GM18519 (cell line): ENCODE data around the gene ACADSB.

ENCODE experiments used
- ATAC-seq: cut with Tn5 transposase; IDR thresholded peaks from one replicate; pipeline ENCODE4 v1.9.1; 2021; ENCODE audit warnings: mild to moderate bottlenecking, moderate library complexity; ENCODE audit not compliant: unreplicated experiment, low FRiP score

Gene ACADSB

DNA sequence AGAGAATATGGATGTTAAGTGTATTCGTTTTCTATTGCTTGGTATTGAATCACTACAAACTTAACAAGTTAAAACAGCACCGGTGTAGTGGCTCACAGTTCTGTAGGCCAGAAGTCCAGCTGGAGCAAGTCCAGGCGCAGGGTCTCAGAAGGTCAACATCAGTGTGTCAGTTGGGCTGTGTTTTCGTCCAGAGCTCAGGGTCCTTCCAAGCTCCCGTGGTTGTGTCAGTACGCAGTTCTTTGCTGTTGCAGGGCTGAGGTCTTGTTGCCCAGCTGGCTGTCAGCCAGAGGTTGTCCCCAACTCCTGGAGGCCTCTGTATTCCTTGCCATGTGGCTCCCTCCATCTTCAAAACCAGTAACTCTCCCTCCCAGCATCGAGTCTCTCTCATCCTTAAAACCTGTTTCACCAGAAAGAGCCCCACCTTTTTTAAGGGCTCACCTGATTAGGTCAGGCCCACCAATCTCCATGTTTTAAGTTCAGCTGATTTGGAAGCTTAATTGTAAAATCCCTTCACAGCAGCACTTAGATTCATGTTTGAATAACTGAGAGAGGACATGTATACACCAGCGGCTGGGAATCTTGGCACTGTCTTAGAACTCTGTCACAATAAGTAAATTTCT lies 26.8 kb downstream of the ACADSB start:
- ATAC-seq, result no peak

DNA sequence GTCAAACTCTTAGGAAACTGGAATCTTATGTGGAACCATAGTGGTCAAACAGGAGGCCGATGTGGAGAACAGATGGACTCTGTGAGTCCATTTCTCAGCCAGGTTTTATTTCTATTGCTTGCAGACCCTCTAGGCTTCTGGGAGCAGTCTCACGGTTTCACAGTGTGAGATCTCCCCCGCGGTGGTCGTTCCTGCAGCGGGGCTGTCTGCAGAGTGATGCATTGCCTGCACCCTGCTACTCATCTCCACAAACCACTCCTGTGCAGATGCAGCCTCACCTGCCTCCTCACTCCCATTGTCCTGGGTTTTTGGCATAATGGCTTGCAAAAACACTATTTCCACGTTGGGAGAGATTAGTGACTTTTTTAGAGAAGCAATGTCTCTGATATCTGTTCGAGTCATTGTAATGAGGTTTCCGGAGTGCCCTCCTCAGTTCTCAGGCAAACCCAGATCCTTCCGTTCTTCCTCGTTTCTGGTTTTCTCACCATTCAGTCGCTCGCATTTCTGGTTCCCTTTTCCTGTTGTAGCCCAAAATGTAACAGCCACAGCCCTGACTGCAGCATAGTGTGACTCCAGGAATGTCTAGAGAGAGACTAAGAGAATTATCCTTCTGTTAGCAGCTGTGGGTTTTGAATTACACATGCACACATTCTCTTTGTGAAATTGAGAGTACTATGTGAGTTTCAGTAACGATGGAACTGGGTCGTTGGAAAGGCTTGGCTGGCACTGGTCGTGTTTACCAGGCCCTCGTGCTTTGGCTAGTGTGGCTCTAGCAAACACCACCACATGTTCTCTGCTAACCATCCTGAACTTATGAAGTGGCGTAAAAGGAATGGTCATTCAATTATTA lies 30.2 kb downstream of the ACADSB start:
- ATAC-seq, result no peak

DNA sequence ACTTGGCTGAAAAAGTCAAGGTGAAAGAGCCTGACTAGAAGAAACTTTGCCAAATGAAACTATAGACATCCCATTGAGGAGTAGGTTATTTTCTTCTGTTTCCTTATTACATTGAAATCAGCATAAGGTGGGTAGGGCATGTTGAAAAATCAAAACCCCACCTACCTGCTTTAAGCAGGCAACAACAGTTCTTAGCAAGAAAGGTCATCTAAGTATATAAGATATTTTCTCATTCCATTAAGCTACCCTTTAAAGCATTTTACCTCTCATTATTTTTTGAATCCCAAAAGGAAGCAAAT lies 30.8 kb downstream of the ACADSB start:
- no peak for ATAC-seq

GRCh38 chr10:123042708-123043408 lies 34.1 kb downstream of the ACADSB start:
- no peak for ATAC-seq

DNA sequence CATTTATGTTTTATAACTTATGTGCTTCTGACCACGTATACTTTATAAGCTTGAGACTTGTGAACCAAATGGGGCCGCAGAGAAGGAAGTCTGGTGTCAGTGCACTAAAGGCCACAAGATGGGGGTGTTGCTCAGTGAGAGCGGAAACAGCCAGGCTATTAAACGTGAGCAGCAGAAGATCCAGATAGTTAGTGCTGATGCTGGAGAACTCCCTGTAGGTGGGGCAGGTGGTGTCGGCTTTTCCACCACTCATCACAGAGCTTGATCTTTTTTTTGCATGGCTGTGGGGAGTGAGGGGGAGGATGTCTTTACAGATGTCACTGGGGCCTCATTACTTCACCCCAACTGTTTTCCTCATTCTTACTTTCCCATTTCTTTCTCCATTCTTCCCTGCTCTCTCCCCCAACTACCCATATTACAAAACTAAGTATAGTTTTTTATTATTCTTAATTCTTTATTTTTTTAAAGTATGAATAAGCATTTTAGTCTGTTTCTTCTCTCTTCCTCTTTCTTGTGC lies 34.7 kb downstream of the ACADSB start:
- peak; percentile 75 for ATAC-seq

DNA sequence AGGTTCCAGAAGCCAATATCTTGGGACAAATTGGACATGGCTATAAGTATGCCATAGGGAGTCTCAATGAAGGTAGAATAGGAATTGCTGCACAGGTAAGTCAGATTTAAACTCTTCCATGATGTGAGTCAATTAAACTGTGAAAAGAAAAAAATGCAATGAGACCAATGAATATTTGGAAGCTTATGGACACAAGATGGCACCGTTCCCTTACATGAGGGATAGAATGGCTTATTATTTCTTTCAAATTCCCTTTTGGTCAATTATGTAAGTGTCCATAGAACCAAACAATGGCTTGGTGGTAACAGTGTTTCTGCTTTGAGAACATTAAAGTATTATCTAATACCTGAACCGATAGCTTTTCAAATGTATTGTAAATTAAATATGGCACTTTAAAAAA lies 35.6 kb downstream of the ACADSB start:
- ATAC-seq, result no peak

GRCh38 chr10:123045961-123046731 lies 37.3 kb downstream of the ACADSB start:
- no peak for ATAC-seq

- no peak for ATAC-seq
Measured at GRCh38 chr10:123057968-123058367, 49.2 kb downstream of the ACADSB start.

DNA sequence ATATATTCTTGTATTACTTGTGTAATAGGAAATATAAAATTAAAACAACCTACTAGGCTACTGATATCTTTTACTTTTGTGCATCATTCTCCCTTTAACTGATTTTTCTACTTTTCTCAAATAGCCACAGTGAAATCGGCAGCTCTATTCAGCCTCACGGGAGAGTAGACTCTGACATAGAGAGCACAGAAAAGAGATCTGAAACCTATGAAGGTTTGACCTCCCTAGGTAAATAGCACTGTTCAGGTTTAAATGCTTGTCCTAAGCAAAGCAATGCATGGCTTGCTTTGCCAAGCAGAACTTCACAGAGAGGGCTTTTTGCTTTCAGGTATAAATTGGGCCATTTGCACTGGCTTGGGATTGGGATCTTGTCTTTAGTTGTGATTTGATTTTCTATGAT lies 53.1 kb downstream of the ACADSB start:
- no peak for ATAC-seq

DNA sequence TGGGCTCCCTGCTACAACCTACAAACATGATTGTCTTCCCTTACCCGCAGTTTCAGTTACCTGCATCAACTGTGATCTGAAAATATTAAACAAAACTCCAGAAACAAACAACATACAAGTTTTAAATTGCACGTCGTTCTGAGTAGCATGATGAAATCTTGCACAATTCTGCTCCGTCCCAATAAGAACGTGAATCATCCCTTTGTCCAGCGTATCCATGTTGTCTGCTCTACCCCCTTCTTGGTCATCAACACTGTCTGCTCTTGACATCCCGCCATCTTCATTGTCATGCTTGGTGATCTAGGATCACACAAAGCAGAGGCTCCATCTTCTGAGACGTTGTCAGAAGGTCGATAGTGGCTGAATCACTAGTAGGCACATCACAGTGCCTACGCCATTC lies 53.9 kb downstream of the ACADSB start:
- ATAC-seq, result no peak

- no peak for ATAC-seq
Measured at GRCh38 chr10:123068087-123068853, 59.5 kb downstream of the ACADSB start.

DNA sequence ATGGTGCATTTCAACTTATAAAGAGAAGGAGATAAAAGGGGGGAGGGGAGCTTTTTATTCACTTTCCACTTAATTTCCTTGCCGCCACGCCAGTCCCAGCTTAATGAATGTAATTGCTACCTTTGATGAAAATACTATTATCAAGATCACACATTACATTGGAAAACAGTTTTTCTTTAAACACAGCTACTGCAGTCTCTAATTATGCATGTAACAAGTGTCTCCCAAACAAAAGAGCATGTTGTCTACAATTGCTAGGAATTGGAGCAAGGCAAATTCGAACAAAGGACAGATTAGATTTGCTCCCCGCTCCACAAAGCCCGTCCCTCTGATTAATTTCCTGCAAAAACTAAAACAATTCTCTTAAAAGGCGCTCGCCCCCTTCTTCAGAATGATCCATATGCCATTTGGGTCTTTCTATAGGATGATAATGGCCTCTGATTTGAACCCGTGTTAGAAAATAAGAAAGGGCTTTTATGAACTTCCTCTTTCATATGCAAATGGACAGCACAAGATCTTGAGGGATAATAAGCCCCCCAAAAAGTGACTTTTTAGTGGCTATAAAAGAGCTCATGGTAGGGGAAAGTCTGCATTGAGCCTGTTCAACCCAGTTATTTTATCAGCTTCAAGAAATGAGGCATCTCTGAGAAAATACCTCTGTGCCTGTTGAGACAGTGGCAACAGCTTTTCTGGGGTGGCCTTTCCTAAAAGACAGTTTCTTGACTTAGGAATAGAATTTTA lies 60.6 kb downstream of the ACADSB start:
- no peak for ATAC-seq

DNA sequence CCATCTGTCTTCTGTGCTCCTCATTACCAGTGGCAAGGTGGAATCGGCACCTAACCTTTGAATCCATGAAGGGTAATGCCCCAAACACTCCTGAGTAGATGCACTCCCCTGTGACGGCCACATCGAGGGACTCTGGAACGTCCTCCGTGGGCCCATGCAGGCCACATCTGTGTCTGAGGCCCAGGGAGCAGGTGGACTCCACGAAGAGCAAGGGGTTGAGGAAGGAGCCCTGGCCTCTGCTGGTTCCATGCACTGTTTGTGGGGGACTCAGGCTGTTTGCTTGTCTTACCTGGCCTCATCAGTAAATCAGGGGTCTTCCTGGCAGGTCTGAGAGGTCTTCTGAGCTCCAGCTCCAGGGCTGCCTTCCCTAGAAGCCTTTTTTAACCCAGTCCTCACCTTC lies 64.4 kb downstream of the ACADSB start:
- ATAC-seq, result no peak

DNA sequence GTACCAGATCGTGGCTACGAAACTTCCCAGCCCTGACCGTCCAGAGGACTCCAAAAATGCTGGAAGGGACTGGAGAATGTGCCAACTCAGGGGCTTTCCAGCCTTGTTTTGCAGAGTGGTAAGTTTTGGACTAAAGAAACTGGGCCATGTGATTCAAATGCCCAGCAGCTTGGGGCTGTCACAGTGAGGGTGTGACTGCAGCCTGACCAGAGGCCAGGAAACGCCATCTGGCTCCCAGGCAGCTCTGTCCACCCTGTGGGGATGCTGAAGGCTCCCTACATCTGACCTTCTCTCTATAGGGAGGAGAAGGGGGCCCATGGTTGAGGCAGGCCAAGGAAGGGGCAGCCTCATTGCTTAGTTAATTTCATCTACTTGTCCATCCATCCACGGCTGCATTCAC lies 65.4 kb downstream of the ACADSB start:
- no peak for ATAC-seq

DNA sequence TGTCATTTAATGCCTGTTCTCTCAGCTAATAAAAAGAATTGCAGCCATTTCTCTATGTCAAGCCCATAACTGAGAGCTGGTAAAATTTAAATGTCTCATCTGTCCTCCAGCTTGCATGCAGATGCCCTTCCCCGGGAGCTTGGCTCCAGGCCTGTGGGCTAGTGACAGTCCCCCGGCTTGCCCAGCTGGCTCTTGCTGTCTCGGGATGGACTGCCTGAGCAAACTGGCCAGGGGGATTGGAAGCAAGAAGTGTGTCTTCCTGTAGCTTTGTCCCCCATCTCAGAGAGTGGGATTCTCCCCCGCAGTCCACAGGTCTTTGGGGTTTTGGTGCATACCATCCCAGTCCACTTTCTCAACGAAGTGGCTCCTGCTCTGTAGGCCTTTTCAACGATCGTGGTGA lies 73.1 kb downstream of the ACADSB start:
- ATAC-seq, result no peak

DNA sequence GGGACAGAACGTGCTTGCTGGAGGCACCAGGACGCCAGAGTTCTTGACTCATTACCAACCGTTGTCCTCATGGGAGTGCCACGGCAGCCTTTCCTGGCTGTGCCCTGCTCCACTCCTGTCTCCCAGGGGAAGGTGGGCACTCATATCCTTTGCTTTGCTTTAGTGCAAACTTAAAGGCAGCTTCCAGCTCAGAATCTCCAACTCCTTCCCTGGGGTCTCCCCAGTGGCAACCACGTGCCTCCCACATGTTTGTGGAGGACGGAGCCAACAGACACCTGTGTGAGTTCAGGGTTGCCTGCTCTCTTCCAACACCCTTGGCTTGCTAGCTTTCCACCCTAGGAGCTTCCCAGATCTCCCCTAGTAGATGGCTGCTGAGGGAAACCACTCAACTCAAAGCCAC lies 75.0 kb downstream of the ACADSB start:
- no peak for ATAC-seq

DNA sequence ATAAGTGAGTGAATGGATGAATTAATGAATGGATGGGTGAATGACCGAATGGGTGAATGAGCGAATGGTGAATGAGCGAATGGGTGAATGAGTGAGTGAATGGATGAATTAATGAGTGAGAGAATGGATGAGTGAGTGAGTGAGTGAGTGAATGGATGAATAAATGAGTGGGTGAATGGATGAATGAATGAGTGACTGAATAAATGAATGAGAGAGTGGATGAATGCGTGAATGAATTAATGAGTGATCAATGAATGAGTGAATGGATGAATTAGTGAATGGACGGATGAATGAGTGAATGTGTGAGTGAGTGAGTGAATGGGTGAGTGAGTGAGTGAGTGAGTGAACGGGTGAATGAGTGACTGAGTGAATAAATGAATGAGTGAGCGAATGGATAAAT lies 77.5 kb downstream of the ACADSB start:
- ATAC-seq, result no peak

- ATAC-seq, result no peak
Measured at GRCh38 chr10:123087348-123087747, 78.5 kb downstream of the ACADSB start.

DNA sequence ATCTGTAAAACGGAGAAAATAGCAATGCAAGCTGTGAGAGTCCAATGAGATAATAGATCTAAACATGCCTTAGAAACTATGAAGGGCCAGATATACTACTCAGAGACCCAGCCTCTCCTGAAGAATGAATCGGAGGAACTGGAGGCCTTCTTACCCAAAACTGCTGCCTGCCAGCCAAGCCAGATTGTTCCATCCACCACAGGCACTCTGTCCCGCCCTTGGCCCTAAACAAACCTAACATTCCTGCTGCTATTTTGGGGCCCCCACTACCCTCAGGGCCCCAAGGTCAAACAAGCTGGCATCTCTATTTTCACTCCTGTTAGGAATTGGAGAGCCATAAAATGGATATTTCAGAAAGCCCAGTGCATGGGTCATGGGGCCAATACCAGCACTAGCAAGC lies 79.0 kb downstream of the ACADSB start:
- no peak for ATAC-seq
